Measurements from ENCODE around the gene ATP8A2. TPM values are rescaled to one million over a fixed set of nuclear protein-coding genes. Genes with fewer than 3 reads are reported as not detected.

The ATP8A2 gene
- total RNA-seq, 1 experiment from 2014 or later, result not detected

DNA sequence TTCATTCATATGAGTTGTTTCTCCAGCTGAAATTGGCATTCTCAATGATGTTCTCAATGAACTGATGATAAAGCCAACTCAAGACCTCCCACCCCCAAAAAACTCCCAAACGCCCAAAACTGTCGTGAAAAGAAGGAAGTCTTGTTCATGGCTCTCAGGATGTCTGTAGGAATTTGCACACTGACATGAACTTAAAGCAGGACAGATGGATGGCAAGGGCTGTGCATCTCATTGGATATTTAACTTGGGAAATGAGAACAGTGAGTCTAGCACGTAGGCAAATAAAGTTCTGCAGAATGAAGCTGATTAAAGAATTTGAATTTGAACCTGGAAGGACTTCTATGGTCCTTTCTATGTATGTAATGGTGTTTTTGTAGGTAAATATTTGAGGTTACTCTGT, 374.4 kb downstream of the ATP8A2 start:
- in situ Hi-C loops (cut with HindIII; ENCODE audit: low pct_unique_long_range_greater_than_20kb, low sequenced_read_pairs), result no loop called here

DNA sequence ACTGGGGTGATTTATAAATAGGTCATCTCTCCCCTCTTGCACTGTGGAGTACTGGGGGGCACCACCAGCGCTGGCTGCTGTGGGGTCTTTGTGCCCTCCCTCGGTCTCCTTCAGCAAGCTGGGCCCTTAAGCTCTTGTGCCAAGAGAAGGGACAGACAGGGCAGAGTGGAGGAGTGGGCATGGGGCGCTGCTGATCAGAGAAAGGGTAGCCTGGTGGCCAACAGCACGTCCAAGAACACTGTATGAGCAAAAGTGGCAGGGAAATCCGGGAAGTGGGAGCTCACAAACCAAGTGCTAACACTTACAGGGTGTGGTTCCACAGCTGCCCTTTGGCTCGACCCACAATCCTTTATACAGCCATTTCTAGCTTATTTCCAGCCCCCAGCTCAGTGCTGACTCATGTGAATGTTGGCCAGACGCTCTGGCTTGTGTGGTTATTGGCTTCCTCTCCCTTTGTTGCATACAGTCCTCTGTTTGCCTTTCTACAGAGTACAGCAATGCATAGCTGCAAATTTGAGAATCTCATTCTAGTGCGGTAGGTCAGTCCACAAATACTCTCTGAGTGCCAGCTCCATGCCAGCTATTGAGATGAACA, 381.3 kb downstream of the ATP8A2 start:
- CTCF ChIA-PET, result no interaction called here
- TF ChIP-seq, protein P1, sequence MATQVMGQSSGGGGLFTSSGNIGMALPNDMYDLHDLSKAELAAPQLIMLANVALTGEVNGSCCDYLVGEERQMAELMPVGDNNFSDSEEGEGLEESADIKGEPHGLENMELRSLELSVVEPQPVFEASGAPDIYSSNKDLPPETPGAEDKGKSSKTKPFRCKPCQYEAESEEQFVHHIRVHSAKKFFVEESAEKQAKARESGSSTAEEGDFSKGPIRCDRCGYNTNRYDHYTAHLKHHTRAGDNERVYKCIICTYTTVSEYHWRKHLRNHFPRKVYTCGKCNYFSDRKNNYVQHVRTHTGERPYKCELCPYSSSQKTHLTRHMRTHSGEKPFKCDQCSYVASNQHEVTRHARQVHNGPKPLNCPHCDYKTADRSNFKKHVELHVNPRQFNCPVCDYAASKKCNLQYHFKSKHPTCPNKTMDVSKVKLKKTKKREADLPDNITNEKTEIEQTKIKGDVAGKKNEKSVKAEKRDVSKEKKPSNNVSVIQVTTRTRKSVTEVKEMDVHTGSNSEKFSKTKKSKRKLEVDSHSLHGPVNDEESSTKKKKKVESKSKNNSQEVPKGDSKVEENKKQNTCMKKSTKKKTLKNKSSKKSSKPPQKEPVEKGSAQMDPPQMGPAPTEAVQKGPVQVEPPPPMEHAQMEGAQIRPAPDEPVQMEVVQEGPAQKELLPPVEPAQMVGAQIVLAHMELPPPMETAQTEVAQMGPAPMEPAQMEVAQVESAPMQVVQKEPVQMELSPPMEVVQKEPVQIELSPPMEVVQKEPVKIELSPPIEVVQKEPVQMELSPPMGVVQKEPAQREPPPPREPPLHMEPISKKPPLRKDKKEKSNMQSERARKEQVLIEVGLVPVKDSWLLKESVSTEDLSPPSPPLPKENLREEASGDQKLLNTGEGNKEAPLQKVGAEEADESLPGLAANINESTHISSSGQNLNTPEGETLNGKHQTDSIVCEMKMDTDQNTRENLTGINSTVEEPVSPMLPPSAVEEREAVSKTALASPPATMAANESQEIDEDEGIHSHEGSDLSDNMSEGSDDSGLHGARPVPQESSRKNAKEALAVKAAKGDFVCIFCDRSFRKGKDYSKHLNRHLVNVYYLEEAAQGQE (IDR thresholded peaks at IDR 0.05; ENCODE audit: insufficient read depth in 1 of 2, low read depth in 2 of 2, low read length in 1 of 2), result no peak
- intact Hi-C loops (cut with micrococcal nuclease; ENCODE audit: unreplicated experiment) (loop anchor here (10.0 kb wide), 1 partner anchor 312 kb away; no protein-coding TSS in a partner anchor), in situ Hi-C loops (cut with HindIII; ENCODE audit: low pct_unique_long_range_greater_than_20kb, low sequenced_read_pairs) (no loop called here)
- no peaks in the 10 kb centered on the region for H3K27me3 ChIP-seq (ENCODE audit: control insufficient read depth, insufficient read depth, low read length)
- no TSS peak for BruUV-seq (replicated peaks)
- H3K4me3 ChIP-seq (ENCODE audit: low read depth in 2 of 2, low read length in 2 of 2), result no peak overlapping the region
- H3K27ac ChIP-seq (ENCODE audit: low read length), result no peak overlapping the region
- POLR2A ChIA-PET, result no interaction called here
- DNase-seq (ENCODE audit: low read depth, low spot score) (no peak), ATAC-seq (no peak)
- H3K4me1 ChIP-seq (ENCODE audit: control insufficient read depth, insufficient read depth, low read length), result no peaks in the 10 kb centered on the region
- H3K36me3 ChIP-seq (ENCODE audit: control insufficient read depth, insufficient read depth, low read length), result no peaks in the 10 kb centered on the region
- no peaks in the 10 kb centered on the region for H3K9me3 ChIP-seq (ENCODE audit: control insufficient read depth, insufficient read depth, low read depth, low read length)

More for the DNA sequence above, 374.4 kb downstream of the ATP8A2 start:
- no peak for ATAC-seq
- Histone ChIP-seq H3K27me3 (ENCODE audit: control insufficient read depth, insufficient read depth, low read length) (no peaks in the 10 kb centered on the region; the same call in 1 of the 2 replicates), H3K4me1 (ENCODE audit: control insufficient read depth, insufficient read depth, low read length) (no peaks in the 10 kb centered on the region), H3K9me3 (ENCODE audit: control insufficient read depth, insufficient read depth, low read depth, low read length) (no peaks in the 10 kb centered on the region), H3K27ac (ENCODE audit: low read length) (no peak overlapping the region), H3K4me3 (ENCODE audit: low read depth in 2 of 2, low read length in 2 of 2) (no peak overlapping the region), H3K36me3 (ENCODE audit: control insufficient read depth, insufficient read depth, low read length) (no peaks in the 10 kb centered on the region)
- CTCF ChIA-PET, result no interaction called here
- TF ChIP-seq, protein P2, sequence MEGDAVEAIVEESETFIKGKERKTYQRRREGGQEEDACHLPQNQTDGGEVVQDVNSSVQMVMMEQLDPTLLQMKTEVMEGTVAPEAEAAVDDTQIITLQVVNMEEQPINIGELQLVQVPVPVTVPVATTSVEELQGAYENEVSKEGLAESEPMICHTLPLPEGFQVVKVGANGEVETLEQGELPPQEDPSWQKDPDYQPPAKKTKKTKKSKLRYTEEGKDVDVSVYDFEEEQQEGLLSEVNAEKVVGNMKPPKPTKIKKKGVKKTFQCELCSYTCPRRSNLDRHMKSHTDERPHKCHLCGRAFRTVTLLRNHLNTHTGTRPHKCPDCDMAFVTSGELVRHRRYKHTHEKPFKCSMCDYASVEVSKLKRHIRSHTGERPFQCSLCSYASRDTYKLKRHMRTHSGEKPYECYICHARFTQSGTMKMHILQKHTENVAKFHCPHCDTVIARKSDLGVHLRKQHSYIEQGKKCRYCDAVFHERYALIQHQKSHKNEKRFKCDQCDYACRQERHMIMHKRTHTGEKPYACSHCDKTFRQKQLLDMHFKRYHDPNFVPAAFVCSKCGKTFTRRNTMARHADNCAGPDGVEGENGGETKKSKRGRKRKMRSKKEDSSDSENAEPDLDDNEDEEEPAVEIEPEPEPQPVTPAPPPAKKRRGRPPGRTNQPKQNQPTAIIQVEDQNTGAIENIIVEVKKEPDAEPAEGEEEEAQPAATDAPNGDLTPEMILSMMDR (IDR thresholded peaks at IDR 0.05), result no peak
- TF ChIP-seq POLR2AphosphoS5 (IDR thresholded peaks at IDR 0.05; ENCODE audit: low read depth, low read length) (no peak), TCF7L2 (IDR thresholded peaks at IDR 0.05; ENCODE audit: low read depth, low read length) (no peak), SIN3A (IDR thresholded peaks at IDR 0.05; ENCODE audit: borderline replicate concordance, insufficient read depth, low read depth, low read length) (no peak)
- TF ChIP-seq, protein P1 (IDR thresholded peaks at IDR 0.05; ENCODE audit: insufficient read depth in 1 of 2, low read depth in 2 of 2, low read length in 1 of 2), result no peak
- POLR2A ChIA-PET, result no interaction called here
- intact Hi-C loops (cut with micrococcal nuclease; ENCODE audit: unreplicated experiment), result no loop called here
- no peak for DNase-seq (ENCODE audit: low read depth, low spot score)
- BruUV-seq (replicated peaks), result no TSS peak

All from Panc1 (cell line).